ENCODE results near the gene LRRC53. TPM values are rescaled to one million over a fixed set of nuclear protein-coding genes. Genes with fewer than 3 reads are reported as not detected.

LRRC53 gene
- not detected for total RNA-seq
- not detected for polyA plus RNA-seq

DNA sequence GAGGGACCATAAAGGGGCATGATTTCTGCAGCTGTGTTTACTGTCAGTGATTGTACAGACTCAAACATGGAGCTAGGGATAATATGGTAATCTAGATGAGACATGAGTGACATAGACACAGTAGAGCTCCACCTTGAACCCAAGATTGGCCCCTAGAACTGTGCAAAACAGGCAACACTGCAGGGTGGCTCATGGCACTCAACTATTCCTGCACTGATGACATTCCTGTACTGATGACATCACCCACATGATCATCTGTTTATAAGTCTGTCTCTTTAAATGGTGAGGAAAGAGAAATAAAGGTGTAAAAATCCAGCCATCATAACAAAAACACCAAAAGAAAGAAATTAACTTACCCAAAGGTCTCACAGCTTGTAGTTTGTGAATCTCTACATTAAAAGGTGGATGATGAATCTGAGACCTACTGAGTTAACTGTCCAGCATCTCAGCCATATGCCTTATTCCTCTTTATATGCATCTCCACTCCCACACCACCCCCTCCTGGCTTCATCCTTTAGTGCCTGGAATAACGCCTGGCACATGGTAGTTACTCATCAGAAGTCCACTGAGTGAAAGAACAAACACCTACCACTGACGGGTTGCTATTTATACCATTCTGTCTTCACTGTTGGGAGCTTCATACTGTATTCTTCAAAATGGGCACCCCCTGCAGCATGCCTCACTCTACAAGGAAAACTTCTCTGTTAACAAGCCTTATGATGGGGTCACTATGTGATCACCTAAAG is at the start of gene LRRC53:
LRRC53 (minus strand) TSS at position 442 of the 746 bp plus-strand sequence. CDS start 29,262 bp downstream, outside the sequence.
- H3K36me3 ChIP-seq: no peaks in the 10 kb centered on the region
- H3K9me3 ChIP-seq: peaks cover 0 to 2% (median 0%) of the 10 kb centered on the region in 4 donors
- H3K4me1 ChIP-seq: no peaks in the 10 kb centered on the region
- H3K27me3 ChIP-seq: no peaks in the 10 kb centered on the region
- no peak within 1 kb of the TSS for H3K27ac ChIP-seq
- no peak for DNase-seq
- no peak within 1 kb of the TSS for H3K4me3 ChIP-seq
- 53 to 65% methylated on average over 2 of the region's 2 CpGs for WGBS, 2 donors
- intact Hi-C loops (cut with DNase I): no loop called here
- no peak for TF ChIP-seq EP300 (IDR thresholded peaks at IDR 0.05)
- TF ChIP-seq CTCF (IDR thresholded peaks at IDR 0.05): no peak
- TF ChIP-seq POLR2AphosphoS5 (IDR thresholded peaks at IDR 0.05): no peak
- no peak for TF ChIP-seq POLR2A (IDR thresholded peaks at IDR 0.05)

GRCh38 chr1:74549932-74550331 is 37.5 kb upstream of the LRRC53 start:
- no peak for DNase-seq
- H3K4me3 ChIP-seq: no peak overlapping the region
- intact Hi-C loops (cut with DNase I): no loop called here
- H3K27ac ChIP-seq: no peak overlapping the region
- 91% methylated on average over 2 of the region's 2 CpGs for WGBS, 2 donors
- H3K27me3 ChIP-seq: no peaks in the 10 kb centered on the region
- H3K9me3 ChIP-seq: no peaks in the 10 kb centered on the region
- TF ChIP-seq CTCF (IDR thresholded peaks at IDR 0.05) (no peak), POLR2A (IDR thresholded peaks at IDR 0.05) (no peak), POLR2AphosphoS5 (IDR thresholded peaks at IDR 0.05) (no peak), EP300 (IDR thresholded peaks at IDR 0.05) (no peak)
- no peaks in the 10 kb centered on the region for H3K4me1 ChIP-seq
- no peaks in the 10 kb centered on the region for H3K36me3 ChIP-seq

DNA sequence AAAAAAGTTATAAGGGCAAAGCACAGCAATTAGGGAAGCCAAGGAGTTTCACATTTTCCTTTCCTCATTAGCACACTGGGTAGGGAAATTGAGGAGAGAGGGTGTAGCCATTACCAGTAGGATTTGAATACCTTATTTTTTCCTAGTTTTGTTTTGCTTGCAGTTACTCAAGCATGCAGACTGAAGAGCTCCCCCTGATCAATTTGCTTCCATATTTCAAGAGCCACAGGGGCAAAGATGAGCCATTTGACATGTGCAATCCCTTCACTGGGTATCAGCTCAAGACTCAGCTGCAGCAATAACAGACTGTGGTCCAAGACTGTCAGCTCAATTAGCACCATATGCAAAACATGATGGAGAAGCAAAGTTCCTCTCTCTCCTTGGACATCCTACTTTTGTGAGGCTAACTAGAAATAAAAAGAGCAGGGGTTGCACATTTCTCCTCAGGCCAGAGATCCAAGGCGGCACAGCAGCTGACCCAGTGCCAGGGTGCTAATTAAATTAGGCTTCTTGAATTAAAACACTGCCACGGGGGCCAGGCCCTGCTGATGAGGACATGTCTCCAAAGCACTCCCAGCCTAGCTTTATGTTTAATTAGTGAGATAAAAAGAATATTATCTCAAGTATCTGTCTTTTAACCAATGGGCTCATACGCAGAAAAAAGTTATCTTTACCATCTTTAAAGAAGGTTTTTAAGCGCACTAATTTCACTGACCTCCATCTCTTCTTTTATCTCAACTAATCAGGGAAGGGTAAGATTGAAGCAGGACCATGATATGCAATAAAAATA is 36.7 kb upstream of the LRRC53 start:
- no peaks in the 10 kb centered on the region for H3K36me3 ChIP-seq
- no peak overlapping the region for H3K4me3 ChIP-seq
- peaks cover 0 to 2% (median 0%) of the 10 kb centered on the region in 4 donors for H3K9me3 ChIP-seq
- intact Hi-C loops (cut with DNase I): no loop called here
- DNase-seq: no peak
- no peak overlapping the region for H3K27ac ChIP-seq
- TF ChIP-seq CTCF (IDR thresholded peaks at IDR 0.05) (no peak), POLR2AphosphoS5 (IDR thresholded peaks at IDR 0.05) (no peak), EP300 (IDR thresholded peaks at IDR 0.05) (no peak), POLR2A (IDR thresholded peaks at IDR 0.05) (no peak)
- H3K27me3 ChIP-seq: no peaks in the 10 kb centered on the region
- WGBS, 2 donors: 74 to 80% methylated on average over 4 of the region's 4 CpGs
- no peaks in the 10 kb centered on the region for H3K4me1 ChIP-seq

GRCh38 chr1:74545821-74546220 is 33.4 kb upstream of the LRRC53 start:
- Histone ChIP-seq H3K36me3 (no peaks in the 10 kb centered on the region), H3K4me3 (no peak overlapping the region), H3K9me3 (peaks cover 0 to 2% (median 0%) of the 10 kb centered on the region in 4 donors), H3K27me3 (no peaks in the 10 kb centered on the region), H3K4me1 (no peaks in the 10 kb centered on the region), H3K27ac (no peak overlapping the region)
- TF ChIP-seq POLR2A (IDR thresholded peaks at IDR 0.05): no peak
- TF ChIP-seq EP300 (IDR thresholded peaks at IDR 0.05): no peak
- no peak for TF ChIP-seq CTCF (IDR thresholded peaks at IDR 0.05)
- TF ChIP-seq POLR2AphosphoS5 (IDR thresholded peaks at IDR 0.05): no peak
- WGBS, 2 donors: 89 to 94% methylated on average over 2 of the region's 2 CpGs
- no peak for DNase-seq
- intact Hi-C loops (cut with DNase I): no loop called here
